GM19025 (cell line): ENCODE results near the gene KLHL20.
"Not testable (repeated sequence)": the region's sequence is repeated elsewhere in the genome, so short reads cannot be mapped to it uniquely, and the experiment has no call there.

ENCODE experiments used
- ATAC-seq: cut with Tn5 transposase; IDR thresholded peaks from one replicate; pipeline ENCODE4 v1.9.1; 2021; ENCODE audit warnings: mild to moderate bottlenecking, low read depth, moderate library complexity; ENCODE audit not compliant: unreplicated experiment

Gene KLHL20

GRCh38 chr1:173749137-173749536 lies 34.4 kb downstream of the KLHL20 start:
- ATAC-seq = no peak

- no peak for ATAC-seq
Observed at GRCh38 chr1:173753830-173754229, 39.0 kb downstream of the KLHL20 start.

- no peak for ATAC-seq
Observed at GRCh38 chr1:173757666-173758065, 42.9 kb downstream of the KLHL20 start.

- ATAC-seq = no peak
Observed at GRCh38 chr1:173758110-173758509, 43.3 kb downstream of the KLHL20 start.

GRCh38 chr1:173758980-173759379 lies 44.2 kb downstream of the KLHL20 start:
- ATAC-seq = no peak

GRCh38 chr1:173764331-173764730 lies 49.5 kb downstream of the KLHL20 start:
- not testable (repeated sequence) for ATAC-seq

- ATAC-seq = no peak
Observed at GRCh38 chr1:173768206-173768605, 53.4 kb downstream of the KLHL20 start.

- no peak for ATAC-seq
Observed at GRCh38 chr1:173768827-173769226, 54.0 kb downstream of the KLHL20 start.

- not testable (repeated sequence) for ATAC-seq
Observed at GRCh38 chr1:173770330-173770729, 55.5 kb downstream of the KLHL20 start.

GRCh38 chr1:173771560-173771959 lies 56.8 kb downstream of the KLHL20 start:
- ATAC-seq = no peak

- ATAC-seq = no peak
Observed at GRCh38 chr1:173775578-173776226, 60.9 kb downstream of the KLHL20 start.

- no peak for ATAC-seq
Observed at GRCh38 chr1:173779936-173780335, 65.2 kb downstream of the KLHL20 start.

GRCh38 chr1:173784997-173785396 lies 70.2 kb downstream of the KLHL20 start:
- ATAC-seq = no peak

GRCh38 chr1:173789841-173790240 lies 75.1 kb downstream of the KLHL20 start:
- ATAC-seq = no peak

GRCh38 chr1:173798078-173798477 lies 83.3 kb downstream of the KLHL20 start:
- ATAC-seq = no peak

GRCh38 chr1:173799995-173800394 lies 85.2 kb downstream of the KLHL20 start:
- not testable (repeated sequence) for ATAC-seq

GRCh38 chr1:173802961-173803360 lies 88.2 kb downstream of the KLHL20 start:
- ATAC-seq = no peak

- ATAC-seq = not testable (repeated sequence)
Observed at GRCh38 chr1:173813654-173814053, 98.9 kb downstream of the KLHL20 start.

- no peak for ATAC-seq
Observed at GRCh38 chr1:173818459-173818858, 103.7 kb downstream of the KLHL20 start.

GRCh38 chr1:173821680-173822079 lies 106.9 kb downstream of the KLHL20 start:
- ATAC-seq = no peak

- peak; percentile 41 for ATAC-seq
Observed at GRCh38 chr1:173823781-173824314, 109.1 kb downstream of the KLHL20 start.

GRCh38 chr1:173824315-173825081 lies 109.7 kb downstream of the KLHL20 start, which contains the start of the genes CENPL and DARS2:
Gene CENPL (minus strand): TSS chr1:173824883. CDS start chr1:173811299, 13,584 bp downstream.
Gene DARS2 (plus strand): TSS chr1:173824673. CDS start chr1:173825230, 557 bp downstream.
- ATAC-seq = peak; percentile 81
